ENCODE results near the gene E4F1. TPM values are rescaled to one million over a fixed set of nuclear protein-coding genes. Genes with fewer than 3 reads are reported as not detected.
A peak's percentile ranks its signal among the peaks of the same experiment; 100 is the strongest.

E4F1 gene
- total RNA-seq, 1 experiment from 2014 or later = 34.4 TPM

DNA sequence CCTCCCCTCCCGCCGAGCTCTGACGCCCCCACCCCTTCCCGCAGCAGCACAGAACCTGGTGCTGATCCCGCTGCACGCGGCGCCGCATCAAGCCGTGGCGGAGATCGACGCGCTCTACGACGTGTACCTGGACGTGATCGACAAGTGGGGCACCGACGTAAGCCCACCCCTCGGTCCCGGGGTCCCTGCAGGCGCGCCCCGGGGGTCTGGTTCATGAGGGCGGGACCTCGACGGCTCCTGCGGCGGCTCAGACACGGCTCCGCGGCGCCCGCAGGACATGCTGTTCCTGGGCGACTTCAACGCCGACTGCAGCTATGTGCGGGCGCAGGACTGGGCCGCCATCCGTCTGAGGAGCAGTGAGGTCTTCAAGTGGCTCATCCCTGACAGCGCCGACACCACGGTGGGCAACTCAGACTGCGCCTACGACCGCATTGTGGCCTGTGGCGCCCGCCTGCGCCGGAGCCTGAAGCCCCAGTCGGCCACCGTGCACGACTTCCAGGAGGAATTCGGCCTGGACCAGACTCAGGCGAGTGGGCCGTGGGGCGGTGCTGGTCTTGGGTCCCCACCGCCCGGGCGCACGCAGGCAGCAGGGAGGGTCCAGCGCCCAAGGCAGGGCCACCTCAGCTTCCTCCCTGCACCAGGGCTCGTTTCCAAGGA, 14.2 kb downstream of the E4F1 start (continued):
- TF ChIP-seq, protein P1, sequence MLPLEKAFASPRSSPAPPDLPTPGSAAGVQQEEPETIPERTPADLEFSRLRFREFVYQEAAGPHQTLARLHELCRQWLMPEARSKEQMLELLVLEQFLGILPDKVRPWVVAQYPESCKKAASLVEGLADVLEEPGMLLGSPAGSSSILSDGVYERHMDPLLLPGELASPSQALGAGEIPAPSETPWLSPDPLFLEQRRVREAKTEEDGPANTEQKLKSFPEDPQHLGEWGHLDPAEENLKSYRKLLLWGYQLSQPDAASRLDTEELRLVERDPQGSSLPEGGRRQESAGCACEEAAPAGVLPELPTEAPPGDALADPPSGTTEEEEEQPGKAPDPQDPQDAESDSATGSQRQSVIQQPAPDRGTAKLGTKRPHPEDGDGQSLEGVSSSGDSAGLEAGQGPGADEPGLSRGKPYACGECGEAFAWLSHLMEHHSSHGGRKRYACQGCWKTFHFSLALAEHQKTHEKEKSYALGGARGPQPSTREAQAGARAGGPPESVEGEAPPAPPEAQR (CRISPR knock-in tag; IDR thresholded peaks at IDR 0.05) = no peak
- TF ChIP-seq IRF2 (CRISPR knock-in tag; IDR thresholded peaks at IDR 0.05; ENCODE audit: borderline replicate concordance, low read depth) (no peak), ZNF219 (CRISPR knock-in tag; IDR thresholded peaks at IDR 0.05; ENCODE audit: borderline replicate concordance) (no peak), ZBTB43 (CRISPR knock-in tag; IDR thresholded peaks at IDR 0.05) (no peak), FOXK1 (CRISPR knock-in tag; IDR thresholded peaks at IDR 0.05) (no peak), MYBL2 (CRISPR knock-in tag; IDR thresholded peaks at IDR 0.05) (0 out of 2 replicates have a peak, but pooled peaks have one; percentile 14), RELA (CRISPR knock-in tag; IDR thresholded peaks at IDR 0.05; ENCODE audit: borderline replicate concordance) (no peak), ETV6 (CRISPR knock-in tag; IDR thresholded peaks at IDR 0.05) (no peak), TEAD1 (CRISPR knock-in tag; IDR thresholded peaks at IDR 0.05) (no peak), GTF2I (CRISPR knock-in tag; conservative IDR thresholded peaks at IDR 0.05) (no peak), CDX4 (CRISPR knock-in tag; IDR thresholded peaks at IDR 0.05; ENCODE audit: borderline replicate concordance) (no peak), ZNF423 (CRISPR knock-in tag; IDR thresholded peaks at IDR 0.05) (peak; percentile 39; the same call in 1 of the 2 replicates), JAZF1 (CRISPR knock-in tag; IDR thresholded peaks at IDR 0.05) (no peak), RORB (CRISPR knock-in tag; IDR thresholded peaks at IDR 0.05) (no peak), OVOL2 (CRISPR knock-in tag; IDR thresholded peaks at IDR 0.05; ENCODE audit: borderline replicate concordance) (no peak), NFATC4 (CRISPR knock-in tag; IDR thresholded peaks at IDR 0.05) (no peak; the same call in 1 of the 2 replicates), JUN (CRISPR knock-in tag; IDR thresholded peaks at IDR 0.05) (no peak), IRF1 (CRISPR knock-in tag; IDR thresholded peaks at IDR 0.05) (no peak)
- TF ChIP-seq, protein P2, sequence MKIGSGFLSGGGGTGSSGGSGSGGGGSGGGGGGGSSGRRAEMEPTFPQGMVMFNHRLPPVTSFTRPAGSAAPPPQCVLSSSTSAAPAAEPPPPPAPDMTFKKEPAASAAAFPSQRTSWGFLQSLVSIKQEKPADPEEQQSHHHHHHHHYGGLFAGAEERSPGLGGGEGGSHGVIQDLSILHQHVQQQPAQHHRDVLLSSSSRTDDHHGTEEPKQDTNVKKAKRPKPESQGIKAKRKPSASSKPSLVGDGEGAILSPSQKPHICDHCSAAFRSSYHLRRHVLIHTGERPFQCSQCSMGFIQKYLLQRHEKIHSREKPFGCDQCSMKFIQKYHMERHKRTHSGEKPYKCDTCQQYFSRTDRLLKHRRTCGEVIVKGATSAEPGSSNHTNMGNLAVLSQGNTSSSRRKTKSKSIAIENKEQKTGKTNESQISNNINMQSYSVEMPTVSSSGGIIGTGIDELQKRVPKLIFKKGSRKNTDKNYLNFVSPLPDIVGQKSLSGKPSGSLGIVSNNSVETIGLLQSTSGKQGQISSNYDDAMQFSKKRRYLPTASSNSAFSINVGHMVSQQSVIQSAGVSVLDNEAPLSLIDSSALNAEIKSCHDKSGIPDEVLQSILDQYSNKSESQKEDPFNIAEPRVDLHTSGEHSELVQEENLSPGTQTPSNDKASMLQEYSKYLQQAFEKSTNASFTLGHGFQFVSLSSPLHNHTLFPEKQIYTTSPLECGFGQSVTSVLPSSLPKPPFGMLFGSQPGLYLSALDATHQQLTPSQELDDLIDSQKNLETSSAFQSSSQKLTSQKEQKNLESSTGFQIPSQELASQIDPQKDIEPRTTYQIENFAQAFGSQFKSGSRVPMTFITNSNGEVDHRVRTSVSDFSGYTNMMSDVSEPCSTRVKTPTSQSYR (CRISPR knock-in tag; IDR thresholded peaks at IDR 0.05) = no peak
- TF ChIP-seq, protein P3, sequence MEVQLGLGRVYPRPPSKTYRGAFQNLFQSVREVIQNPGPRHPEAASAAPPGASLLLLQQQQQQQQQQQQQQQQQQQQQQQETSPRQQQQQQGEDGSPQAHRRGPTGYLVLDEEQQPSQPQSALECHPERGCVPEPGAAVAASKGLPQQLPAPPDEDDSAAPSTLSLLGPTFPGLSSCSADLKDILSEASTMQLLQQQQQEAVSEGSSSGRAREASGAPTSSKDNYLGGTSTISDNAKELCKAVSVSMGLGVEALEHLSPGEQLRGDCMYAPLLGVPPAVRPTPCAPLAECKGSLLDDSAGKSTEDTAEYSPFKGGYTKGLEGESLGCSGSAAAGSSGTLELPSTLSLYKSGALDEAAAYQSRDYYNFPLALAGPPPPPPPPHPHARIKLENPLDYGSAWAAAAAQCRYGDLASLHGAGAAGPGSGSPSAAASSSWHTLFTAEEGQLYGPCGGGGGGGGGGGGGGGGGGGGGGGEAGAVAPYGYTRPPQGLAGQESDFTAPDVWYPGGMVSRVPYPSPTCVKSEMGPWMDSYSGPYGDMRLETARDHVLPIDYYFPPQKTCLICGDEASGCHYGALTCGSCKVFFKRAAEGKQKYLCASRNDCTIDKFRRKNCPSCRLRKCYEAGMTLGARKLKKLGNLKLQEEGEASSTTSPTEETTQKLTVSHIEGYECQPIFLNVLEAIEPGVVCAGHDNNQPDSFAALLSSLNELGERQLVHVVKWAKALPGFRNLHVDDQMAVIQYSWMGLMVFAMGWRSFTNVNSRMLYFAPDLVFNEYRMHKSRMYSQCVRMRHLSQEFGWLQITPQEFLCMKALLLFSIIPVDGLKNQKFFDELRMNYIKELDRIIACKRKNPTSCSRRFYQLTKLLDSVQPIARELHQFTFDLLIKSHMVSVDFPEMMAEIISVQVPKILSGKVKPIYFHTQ (CRISPR knock-in tag; IDR thresholded peaks at IDR 0.05) = no peak
- TF ChIP-seq, protein P4, sequence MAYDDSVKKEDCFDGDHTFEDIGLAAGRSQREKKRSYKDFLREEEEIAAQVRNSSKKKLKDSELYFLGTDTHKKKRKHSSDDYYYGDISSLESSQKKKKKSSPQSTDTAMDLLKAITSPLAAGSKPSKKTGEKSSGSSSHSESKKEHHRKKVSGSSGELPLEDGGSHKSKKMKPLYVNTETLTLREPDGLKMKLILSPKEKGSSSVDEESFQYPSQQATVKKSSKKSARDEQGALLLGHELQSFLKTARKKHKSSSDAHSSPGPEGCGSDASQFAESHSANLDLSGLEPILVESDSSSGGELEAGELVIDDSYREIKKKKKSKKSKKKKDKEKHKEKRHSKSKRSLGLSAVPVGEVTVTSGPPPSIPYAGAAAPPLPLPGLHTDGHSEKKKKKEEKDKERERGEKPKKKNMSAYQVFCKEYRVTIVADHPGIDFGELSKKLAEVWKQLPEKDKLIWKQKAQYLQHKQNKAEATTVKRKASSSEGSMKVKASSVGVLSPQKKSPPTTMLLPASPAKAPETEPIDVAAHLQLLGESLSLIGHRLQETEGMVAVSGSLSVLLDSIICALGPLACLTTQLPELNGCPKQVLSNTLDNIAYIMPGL (CRISPR knock-in tag; IDR thresholded peaks at IDR 0.05) = peak; percentile 38; the same call in 1 of the 2 replicates
- TF ChIP-seq, protein P5, sequence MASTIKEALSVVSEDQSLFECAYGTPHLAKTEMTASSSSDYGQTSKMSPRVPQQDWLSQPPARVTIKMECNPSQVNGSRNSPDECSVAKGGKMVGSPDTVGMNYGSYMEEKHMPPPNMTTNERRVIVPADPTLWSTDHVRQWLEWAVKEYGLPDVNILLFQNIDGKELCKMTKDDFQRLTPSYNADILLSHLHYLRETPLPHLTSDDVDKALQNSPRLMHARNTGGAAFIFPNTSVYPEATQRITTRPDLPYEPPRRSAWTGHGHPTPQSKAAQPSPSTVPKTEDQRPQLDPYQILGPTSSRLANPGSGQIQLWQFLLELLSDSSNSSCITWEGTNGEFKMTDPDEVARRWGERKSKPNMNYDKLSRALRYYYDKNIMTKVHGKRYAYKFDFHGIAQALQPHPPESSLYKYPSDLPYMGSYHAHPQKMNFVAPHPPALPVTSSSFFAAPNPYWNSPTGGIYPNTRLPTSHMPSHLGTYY (CRISPR knock-in tag; IDR thresholded peaks at IDR 0.05) = no peak
